HEK293T (cell line): ENCODE results near the gene CAMK1G.

Experiments used
- CTCF ChIA-PET: fragments of 350-600 bp; formaldehyde crosslinking; extraction: SDS; loops from one replicate; lab custom pipeline; 2021; ENCODE audit warnings: antibody characterized with exemption, inconsistent platforms; lab: Yijun Ruan, JAX
- POLR2A ChIA-PET: fragments of 350-600 bp; formaldehyde crosslinking; extraction: SDS; loops from one replicate; lab custom pipeline; 2020; ENCODE audit warnings: antibody characterized with exemption, inconsistent platforms; lab: Yijun Ruan, JAX
- DNase-seq: peaks from one replicate; pipeline ENCODE4 v3.0.0; 2012; ENCODE audit warnings: mixed read lengths; ENCODE audit errors: extremely low spot score
- ARNT ChIP-seq: fragments of 450-650 bp; IDR thresholded peaks from 2 replicates; pipeline ENCODE4 v1.6.1; 2017; ENCODE audit warnings: mild to moderate bottlenecking
- BHLHE40 ChIP-seq: fragments of 450-650 bp; IDR thresholded peaks from 2 replicates; pipeline ENCODE4 v1.6.1; 2016; ENCODE audit warnings: mild to moderate bottlenecking, moderate library complexity, borderline replicate concordance
- CTBP1 ChIP-seq: fragments of 450-650 bp; IDR thresholded peaks from 2 replicates; pipeline ENCODE4 v1.6.1; 2016; ENCODE audit warnings: borderline replicate concordance
- ELF4 ChIP-seq: fragments of 450-650 bp; IDR thresholded peaks from 2 replicates; pipeline ENCODE4 v1.6.1; 2017; ENCODE audit warnings: antibody characterized with exemption
- FOXA1 ChIP-seq: fragments of 450-650 bp; IDR thresholded peaks from 2 replicates; pipeline ENCODE4 v1.6.1; 2016; ENCODE audit warnings: mild to moderate bottlenecking
- FOXK2 ChIP-seq: fragments of 450-650 bp; IDR thresholded peaks from 2 replicates; pipeline ENCODE4 v1.6.1; 2016; ENCODE audit warnings: mild to moderate bottlenecking
- FOXM1 ChIP-seq: fragments of 450-650 bp; IDR thresholded peaks from 2 replicates; pipeline ENCODE4 v1.6.1; 2017; ENCODE audit warnings: mild to moderate bottlenecking, borderline replicate concordance
- HDGF ChIP-seq: fragments of 450-650 bp; IDR thresholded peaks from 2 replicates; pipeline ENCODE4 v1.6.1; 2017; ENCODE audit warnings: antibody characterized with exemption, borderline replicate concordance
- L3MBTL2 ChIP-seq: fragments of 450-650 bp; conservative IDR thresholded peaks from 2 replicates; pipeline ENCODE4 v1.6.1; 2016; ENCODE audit warnings: mild to moderate bottlenecking
- LEF1 ChIP-seq: fragments of 450-650 bp; IDR thresholded peaks from 2 replicates; pipeline ENCODE4 v1.6.1; 2017; ENCODE audit warnings: mild to moderate bottlenecking, borderline replicate concordance
- NFRKB ChIP-seq: fragments of 450-650 bp; IDR thresholded peaks from 2 replicates; pipeline ENCODE4 v1.6.1; 2016; ENCODE audit warnings: mild to moderate bottlenecking, moderate library complexity
- SP1 ChIP-seq: fragments of 450-650 bp; IDR thresholded peaks from 2 replicates; pipeline ENCODE4 v1.6.1; 2017
- SUZ12 ChIP-seq: fragments of 450-650 bp; IDR thresholded peaks from 2 replicates; pipeline ENCODE4 v1.6.1; 2016; ENCODE audit warnings: mild to moderate bottlenecking
- TARDBP ChIP-seq: fragments of 450-650 bp; IDR thresholded peaks from 2 replicates; pipeline ENCODE4 v1.6.1; 2016
- ZNF384 ChIP-seq: fragments of 450-650 bp; IDR thresholded peaks from 2 replicates; pipeline ENCODE4 v1.6.1; 2016
- TF ChIP-seq, protein P1 (sequence below): fragments of 450-650 bp; IDR thresholded peaks from 2 replicates; pipeline ENCODE4 v1.6.1; 2016

CAMK1G gene

DNA sequence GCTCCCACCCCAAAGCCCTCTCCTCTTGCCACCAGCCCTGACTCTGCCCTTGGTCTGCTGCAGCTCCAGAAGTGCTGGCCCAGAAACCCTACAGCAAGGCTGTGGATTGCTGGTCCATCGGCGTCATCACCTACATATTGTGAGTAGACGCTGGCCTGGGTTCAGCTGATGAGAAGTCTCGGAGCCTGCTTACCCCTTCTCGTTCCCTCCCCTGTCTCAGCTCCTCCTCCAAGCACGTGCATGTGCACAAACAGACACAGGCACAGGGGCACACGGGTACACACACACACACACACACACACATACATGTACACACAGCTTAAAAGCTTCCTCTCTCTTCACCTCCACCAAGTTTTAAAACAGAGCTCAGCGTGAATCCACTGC is 24.3 kb downstream of the CAMK1G start:
- DNase-seq: no peak
- TF ChIP-seq SUZ12 (no peak), SP1 (no peak), ZNF384 (no peak), HDGF (no peak), ARNT (no peak), CTBP1 (no peak), BHLHE40 (no peak), FOXM1 (no peak), LEF1 (no peak), FOXK2 (no peak), L3MBTL2 (no peak), NFRKB (no peak), TARDBP (no peak)
- TF ChIP-seq, protein P1, sequence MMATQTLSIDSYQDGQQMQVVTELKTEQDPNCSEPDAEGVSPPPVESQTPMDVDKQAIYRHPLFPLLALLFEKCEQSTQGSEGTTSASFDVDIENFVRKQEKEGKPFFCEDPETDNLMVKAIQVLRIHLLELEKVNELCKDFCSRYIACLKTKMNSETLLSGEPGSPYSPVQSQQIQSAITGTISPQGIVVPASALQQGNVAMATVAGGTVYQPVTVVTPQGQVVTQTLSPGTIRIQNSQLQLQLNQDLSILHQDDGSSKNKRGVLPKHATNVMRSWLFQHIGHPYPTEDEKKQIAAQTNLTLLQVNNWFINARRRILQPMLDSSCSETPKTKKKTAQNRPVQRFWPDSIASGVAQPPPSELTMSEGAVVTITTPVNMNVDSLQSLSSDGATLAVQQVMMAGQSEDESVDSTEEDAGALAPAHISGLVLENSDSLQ: no peak
- ChIA-PET POLR2A (no interaction called here), CTCF (interaction anchor here (0.6 to 1.8 kb wide), 4 partner anchors 17 to 79 kb away, joined by 3 to 6 read pairs (median 4); no protein-coding TSS in a partner anchor)

DNA sequence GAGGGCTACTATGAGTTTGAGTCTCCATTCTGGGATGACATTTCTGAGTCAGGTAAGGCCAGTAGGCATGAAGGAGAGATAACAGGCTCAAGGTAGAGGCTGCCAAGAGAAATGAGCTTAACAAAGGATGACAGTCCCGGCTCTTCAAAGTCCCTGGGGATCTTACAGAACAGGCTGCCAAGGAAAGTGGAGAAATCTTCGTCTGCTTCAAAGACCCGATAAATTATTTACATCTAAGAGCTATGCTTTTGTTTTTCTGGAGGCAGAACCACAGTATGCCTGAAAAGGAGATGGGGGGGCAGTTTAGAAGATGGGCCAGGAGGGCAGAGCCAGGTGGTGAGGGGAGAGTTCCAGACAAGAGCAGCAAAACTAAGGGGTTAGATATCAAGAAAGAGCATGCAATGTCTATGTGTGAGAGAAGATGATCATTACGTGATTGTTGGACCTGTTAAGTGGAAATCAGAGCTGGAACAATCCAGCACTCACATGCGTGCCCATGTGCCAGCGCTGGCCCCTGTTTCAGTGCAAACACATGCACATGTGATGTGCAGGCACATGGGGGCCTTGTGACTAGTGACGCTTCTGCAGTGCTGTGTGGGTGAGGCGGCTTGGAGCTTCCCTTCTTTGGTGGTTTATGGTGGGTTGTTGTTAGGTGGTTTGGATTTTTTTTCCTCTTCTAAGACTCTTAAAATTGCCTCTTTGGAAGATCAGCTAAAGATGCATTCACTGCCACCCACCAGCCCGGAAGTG is 25.7 kb downstream of the CAMK1G start:
- CTCF ChIA-PET: interaction anchor here (0.7 to 1.1 kb wide), 2 partner anchors 12 to 139 kb away, joined by 3 read pairs; no protein-coding TSS in a partner anchor
- POLR2A ChIA-PET: no interaction called here
- DNase-seq: no peak
- TF ChIP-seq FOXK2 (no peak), ELF4 (no peak), SUZ12 (no peak), FOXA1 (no peak), FOXM1 (no peak), ZNF384 (no peak), ARNT (no peak), SP1 (no peak), CTBP1 (no peak), NFRKB (no peak), LEF1 (no peak), BHLHE40 (no peak), TARDBP (no peak), HDGF (no peak)
- TF ChIP-seq, protein P1: no peak

DNA sequence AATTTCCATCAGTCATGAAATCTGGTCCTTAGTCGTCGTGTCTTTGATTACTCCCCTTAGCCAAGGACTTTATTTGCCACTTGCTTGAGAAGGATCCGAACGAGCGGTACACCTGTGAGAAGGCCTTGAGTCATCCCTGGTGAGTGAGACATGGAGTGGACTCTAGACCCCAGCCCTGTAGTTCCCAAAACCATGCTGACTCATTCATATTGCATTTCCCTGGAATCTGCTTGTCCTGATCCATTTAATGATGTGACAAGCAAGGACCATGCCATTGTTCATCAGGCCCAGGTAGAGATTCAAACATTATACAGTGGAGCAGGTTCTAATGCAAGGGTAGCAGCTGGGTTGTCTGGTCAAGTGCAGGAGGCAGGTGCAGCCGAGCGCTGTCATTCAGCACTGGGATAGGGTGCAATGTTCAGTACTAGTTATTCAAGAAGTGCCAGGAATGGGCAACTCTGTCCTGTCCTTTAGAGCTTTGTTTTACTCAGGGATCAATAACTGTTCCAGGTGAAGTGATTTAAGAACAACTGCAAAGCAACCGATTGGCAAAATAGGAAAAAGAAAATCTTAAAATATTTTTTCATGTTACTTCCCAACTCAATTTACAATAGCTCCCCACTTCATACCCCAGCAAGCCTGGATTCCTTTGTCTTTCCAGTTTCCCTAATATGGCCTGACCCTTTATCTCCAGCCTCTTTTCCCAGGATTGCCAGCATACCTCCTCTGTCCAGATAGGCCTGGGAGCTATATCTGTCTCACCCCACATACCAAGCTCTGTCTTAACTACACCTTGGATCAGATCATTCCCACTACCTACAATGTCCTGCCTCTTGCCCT is 26.5 kb downstream of the CAMK1G start:
- DNase-seq: no peak
- TF ChIP-seq L3MBTL2 (no peak), SP1 (no peak), ARNT (no peak), HDGF (no peak), LEF1 (no peak), ELF4 (no peak)
- ChIA-PET POLR2A (no interaction called here), CTCF (interaction anchor here (0.7 kb wide), 1 partner anchor 24 kb away, joined by 3 read pairs; no protein-coding TSS in a partner anchor)

DNA sequence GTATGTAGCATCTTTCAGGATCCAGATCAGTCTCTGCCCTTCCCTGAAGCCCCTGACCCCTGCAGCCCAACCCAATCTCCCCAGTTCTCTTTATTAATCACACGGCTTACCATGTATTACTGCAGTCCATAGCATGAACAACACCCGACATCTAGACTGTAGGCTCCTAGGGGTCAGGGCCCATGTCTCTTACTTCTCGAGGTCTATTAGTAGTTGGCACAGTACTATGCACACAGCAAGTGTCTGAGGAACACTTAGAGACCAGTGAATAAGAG is 27.1 kb downstream of the CAMK1G start:
- TF ChIP-seq CTBP1: no peak
- TF ChIP-seq, protein P1: no peak
- TF ChIP-seq BHLHE40: no peak
- TF ChIP-seq ZNF384: no peak
- TF ChIP-seq SUZ12: no peak
- no peak for TF ChIP-seq SP1
- no peak for TF ChIP-seq ELF4
- no peak for TF ChIP-seq LEF1
- TF ChIP-seq NFRKB: no peak
- TF ChIP-seq FOXM1: no peak
- TF ChIP-seq TARDBP: no peak
- no peak for DNase-seq
- ChIA-PET POLR2A (no interaction called here), CTCF (interaction anchor here (0.6 to 0.7 kb wide), 2 partner anchors 24 to 65 kb away, joined by 3 read pairs; no protein-coding TSS in a partner anchor)

DNA sequence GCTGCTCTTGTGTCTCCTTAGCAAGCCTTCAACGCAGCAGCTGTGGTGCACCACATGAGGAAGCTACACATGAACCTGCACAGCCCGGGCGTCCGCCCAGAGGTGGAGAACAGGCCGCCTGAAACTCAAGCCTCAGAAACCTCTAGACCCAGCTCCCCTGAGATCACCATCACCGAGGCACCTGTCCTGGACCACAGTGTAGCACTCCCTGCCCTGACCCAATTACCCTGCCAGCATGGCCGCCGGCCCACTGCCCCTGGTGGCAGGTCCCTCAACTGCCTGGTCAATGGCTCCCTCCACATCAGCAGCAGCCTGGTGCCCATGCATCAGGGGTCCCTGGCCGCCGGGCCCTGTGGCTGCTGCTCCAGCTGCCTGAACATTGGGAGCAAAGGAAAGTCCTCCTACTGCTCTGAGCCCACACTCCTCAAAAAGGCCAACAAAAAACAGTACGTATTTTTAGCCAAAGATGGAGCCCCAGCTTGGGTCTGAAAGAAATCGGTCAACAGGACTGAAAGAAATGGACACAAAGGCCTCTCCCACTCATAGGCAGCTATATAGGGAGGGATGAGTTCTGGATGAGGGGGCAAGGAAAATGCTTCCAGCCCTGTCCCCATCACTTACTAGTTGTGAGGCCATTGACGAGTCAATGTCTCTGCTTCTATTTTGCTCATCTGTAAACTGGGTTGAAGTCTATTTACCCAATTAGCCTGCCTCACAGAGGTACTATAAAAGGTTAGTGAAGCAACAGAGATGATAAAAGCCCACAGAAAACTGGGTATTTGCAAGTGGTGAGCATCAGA is 28.5 kb downstream of the CAMK1G start:
- TF ChIP-seq ELF4 (no peak), SUZ12 (no peak), SP1 (no peak), TARDBP (no peak), LEF1 (no peak)
- TF ChIP-seq, protein P1: no peak
- no peak for DNase-seq
- ChIA-PET POLR2A (no interaction called here), CTCF (interaction anchor here (0.6 to 0.9 kb wide), 2 partner anchors 9 to 15 kb away, joined by 3 to 4 read pairs; no protein-coding TSS in a partner anchor)
